ENCODE results near the gene KIRREL3.
A peak's percentile ranks its signal among the peaks of the same experiment; 100 is the strongest.

The KIRREL3 gene

DNA sequence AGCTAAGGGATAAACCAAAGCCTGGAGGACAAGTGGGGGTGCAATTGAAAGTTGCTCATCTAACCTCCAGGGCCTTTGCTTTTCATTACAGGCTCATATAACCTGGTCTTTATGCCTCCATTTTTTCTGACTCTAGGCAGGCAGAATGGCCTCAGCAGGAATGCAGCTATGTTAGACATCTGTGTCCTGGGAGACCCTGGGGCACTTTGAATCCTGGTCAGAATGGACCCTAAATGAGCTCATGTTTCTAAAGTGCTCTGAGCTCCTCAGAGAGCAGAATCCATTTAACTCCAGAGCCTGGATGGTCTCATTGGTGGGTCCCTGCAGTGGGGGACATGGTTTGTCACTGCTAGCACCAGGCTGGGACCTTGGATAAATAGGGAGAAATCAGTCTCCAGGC, 177.3 kb downstream of the KIRREL3 start:
- DNase-seq, result no peak

DNA sequence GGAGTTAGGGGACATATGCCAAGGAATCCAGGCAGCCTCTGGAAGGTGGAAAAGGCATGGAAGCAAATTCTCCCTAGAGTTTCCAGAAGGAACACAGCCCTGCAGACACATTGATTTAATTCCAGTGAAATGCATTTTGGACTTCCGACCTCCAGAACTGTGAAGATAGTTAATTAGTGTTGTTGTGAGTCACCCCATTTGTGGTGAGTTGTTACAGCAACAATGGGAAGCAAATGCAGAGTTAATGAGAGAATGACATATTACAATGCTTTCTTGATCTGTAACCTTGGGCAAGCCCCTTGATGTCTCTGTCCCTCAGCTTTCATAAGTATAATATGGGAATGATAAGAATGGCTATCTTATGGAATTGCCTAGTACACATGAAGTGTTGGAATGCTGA, 178.7 kb downstream of the KIRREL3 start:
- DNase-seq, result no peak

DNA sequence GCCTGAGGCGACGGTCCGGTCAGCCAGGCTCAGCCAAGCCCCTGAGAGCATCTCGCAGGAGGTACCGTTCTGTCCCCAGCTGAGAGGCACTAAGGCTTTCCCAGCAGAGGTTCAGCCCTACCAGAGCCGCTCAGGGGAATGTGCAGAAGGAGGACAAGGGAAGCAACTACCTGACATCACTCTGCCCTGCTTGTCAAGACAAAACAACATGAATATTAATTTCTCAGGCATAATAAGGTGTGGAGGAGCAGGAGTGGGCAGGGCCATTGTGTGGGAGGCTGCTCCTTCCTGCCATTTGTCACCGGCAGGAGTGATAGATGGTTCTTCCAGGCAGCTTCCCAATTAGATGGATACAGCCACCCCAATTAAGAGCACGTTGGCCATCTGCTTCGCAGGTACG, 181.4 kb downstream of the KIRREL3 start:
- no peak for DNase-seq

DNA sequence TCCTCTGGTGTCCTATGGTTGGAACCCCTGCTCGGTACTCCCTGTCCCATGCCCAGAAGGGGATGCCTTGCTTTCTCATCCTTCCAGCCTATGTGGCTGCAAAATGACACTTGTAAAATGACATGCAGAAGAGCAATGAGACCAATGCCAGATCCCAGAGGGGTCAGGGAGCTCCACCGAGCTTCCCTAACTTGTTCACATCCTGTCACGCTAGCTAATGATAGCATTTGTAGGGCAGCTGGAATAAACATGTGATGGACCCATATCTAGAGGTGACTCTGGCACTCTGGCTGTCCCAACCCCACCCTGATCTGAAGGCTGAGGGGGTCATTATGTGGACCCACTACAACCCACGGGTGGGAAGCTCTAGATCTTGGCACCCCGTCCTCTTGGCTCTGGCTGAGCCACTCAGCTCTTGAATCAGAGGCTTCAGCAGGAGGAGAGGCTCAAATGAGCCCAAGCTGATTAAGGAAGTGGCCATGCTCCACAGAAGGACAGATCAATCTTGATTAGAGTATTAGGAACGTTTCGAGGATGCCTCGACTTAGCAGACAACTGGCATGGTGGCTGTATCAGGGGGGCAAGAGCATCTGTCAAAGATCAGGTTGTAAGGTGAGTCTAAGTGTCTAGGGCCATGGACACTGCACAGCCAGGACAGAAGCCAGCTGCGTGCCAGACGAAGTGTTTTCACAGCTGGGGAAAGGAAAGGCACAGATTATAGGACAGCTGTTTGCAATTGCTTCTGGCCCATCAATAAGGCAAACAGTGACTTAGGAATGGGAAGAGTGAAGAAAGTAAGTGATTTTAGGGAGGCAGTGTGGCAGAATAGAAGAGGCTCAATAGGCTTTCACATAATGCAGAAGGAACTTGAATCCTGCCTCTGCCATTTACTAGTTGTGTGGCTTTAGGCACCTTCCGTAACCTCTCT, 182.8 kb downstream of the KIRREL3 start:
- DNase-seq, result no peak

DNA sequence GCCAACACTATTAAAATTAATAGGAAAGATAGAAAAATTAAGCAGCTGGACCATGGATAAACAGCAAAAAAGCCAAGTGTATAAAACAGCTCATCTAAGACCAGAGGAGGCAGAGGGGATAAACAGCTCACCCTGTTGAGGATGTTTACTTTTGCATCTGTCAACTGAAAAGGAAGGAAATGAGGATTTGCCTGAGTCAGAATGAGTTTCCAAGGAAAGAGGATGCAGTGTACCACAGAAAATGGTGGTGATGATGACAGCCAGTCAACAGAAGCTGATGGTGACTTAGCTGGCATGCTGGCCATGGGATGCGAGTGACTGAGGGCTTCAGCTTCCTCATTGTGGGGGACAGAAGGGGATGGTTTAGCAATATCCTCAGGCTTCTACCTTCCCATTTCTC, 183.5 kb downstream of the KIRREL3 start:
- DNase-seq, result peak in 1 of 5 experiments; percentile 42

DNA sequence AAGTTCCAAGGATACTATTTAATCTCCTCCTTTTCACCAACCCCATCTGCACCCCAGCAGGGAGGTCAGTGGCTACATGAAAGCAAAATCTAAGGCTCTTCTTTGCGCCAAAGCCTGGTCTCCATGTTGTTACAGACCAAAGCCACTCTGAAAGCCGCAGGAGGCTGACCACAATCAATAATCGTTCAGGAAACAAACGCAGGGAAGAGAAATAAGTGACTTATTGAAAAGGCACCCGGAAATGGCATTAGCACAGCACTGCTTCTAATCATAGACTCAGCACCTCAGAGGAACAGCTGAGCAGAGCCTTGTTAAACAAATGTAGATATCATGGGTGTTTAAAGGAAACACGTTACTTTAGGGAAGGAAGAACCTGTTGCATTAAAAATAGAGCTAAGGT, 183.9 kb downstream of the KIRREL3 start:
- peak in 1 of 5 experiments; percentile 20 for DNase-seq

DNA sequence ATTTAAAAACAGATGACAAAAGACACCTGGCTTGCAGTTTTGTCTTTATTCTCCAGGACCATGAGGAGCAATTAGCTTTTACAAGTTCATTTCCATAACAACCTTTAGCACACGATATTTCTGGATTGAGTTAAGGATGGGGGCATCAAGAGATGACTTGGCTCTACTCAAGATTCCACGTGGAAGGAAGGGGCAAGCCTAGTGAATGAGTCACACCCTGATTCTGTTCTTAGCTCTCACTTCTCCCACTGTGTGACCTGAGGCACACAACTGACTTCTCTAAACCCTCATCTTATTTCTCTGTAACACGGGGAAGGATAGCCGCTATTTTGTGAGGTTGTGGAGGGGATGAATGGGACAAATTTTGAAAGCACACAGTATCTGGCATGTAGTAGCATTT, 185.5 kb downstream of the KIRREL3 start:
- DNase-seq, result no peak

DNA sequence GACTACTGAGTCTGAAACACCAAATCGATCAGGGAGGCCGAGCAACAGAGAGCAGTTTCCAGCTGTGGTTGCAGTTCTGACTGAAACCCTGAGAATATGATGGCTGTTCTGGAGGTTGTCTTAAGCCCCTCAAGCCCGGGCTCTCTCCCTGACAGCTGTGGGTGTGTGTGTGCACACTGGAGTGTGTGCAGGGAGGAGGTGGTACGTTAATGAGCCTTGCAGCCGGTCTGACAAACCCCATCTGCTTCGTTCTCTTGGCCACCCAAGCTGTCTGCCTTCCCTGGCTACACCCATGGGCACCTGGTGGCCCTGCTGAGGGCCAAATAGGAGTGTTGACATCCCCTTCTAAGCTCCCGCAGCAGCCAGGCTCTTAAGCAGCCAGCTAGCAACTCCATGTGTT, 189.8 kb downstream of the KIRREL3 start:
- no peak for DNase-seq

DNA sequence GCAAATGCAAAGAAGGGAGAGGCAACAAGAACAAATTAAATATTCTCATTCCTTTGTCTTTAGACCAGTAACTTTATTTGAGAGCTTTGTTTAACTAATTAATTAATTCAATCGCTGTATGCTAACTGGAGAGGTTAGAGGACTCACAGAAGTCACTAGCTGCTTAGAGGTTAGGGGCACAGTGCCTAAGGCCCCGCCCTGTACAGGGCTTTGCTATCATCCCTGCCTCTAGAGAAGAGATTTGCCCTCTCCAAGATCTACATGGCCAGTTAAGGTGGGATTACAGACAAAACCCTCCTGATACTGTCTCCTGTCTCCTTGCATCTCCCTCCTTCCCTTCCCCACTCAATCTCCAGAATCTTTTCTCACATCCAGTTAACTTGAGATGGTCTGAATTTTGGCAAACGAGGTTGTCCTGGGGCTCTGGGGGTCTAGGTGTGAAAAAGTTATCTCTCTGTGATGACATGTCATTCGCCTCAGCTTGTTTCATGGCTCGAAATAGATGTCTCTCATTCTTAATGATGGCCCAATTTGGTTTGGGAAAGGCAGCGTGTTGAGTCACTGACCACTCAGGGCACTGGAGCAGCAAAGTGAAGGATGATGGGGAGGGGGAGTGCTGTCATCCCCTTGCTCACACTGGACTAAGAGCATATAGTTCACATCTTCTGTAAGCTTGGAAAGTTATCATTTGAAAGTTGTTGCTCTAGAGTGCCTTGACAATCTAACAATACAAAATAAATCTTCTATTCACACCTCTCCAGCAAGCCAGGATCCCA, 190.9 kb downstream of the KIRREL3 start:
- DNase-seq, result no peak

DNA sequence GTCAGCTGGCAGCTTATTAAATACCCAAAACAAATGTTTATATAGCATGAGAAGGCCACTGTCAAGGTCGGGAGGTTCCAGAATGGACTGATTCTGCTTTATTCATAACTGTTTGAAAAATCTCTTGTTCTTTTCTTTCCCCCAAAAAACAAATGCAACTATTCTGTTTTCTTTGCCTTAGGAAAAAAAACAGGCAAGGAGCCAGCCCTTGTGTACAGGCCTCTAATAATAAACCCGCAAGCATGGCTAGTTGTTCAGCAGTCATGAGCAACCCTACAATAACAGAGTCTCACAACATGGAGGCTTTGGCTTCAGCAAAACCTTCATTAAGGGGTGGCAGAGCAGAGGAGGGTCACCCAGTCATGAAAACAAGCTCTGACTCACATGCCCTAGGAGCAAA, 191.7 kb downstream of the KIRREL3 start:
- DNase-seq, result no peak

DNA sequence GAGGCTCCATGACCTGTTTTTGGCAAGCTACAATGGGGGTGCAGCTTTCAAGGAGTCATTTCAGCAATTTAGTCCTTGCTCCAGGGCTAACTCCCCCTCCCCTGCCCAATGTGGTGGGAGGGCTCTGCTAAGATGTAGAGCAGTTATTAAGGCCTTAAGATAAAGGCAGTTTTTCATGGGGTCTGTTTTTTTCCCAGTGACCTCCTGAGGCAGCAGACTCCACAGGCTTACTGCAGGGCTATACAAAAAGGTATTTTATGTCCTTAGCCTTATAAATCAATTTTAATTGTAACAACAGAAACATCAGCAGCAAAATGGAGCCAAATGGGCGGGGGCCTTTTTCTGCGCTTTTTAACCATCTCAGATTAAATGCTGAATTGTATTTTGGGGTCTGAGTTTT, 192.3 kb downstream of the KIRREL3 start:
- no peak for DNase-seq

DNA sequence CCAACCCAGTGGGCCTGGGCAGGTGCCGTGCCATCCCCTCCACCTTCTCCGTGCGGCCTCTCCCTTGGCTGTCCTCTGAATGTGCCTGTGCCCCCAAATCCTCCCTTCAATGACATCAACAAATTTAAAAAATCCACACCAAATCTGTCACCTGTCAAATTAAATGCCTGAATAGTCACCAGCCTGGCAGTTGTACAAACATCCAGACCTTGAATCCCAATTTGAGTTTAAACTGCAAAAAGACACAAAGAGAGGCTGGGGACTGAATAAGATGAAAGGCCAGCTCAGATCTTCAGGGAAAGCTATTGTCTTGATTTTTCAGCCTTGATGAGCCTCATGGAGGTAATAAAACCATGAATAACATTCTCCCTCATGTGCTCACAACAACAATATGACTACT, 194.7 kb downstream of the KIRREL3 start:
- DNase-seq, result no peak

DNA sequence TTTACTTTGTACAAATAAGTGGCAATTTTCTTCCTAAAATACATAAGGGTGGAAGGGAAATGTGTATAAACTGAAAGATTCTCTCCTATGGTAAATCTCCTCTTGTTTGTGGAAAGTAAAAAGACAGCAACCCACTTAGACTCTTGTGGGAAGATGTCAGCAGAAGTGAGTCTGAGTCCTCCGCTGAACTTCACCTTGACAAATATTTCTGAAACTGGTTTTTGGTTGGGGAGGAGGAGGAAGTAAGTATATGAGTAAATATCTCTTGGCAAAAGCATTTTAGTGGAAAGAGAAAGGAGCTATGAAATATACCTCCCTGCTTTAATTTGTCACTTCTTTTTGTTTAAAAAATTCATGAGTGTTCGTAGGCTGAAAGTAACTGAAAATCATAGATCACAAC, 196.2 kb downstream of the KIRREL3 start:
- no peak for DNase-seq

DNA sequence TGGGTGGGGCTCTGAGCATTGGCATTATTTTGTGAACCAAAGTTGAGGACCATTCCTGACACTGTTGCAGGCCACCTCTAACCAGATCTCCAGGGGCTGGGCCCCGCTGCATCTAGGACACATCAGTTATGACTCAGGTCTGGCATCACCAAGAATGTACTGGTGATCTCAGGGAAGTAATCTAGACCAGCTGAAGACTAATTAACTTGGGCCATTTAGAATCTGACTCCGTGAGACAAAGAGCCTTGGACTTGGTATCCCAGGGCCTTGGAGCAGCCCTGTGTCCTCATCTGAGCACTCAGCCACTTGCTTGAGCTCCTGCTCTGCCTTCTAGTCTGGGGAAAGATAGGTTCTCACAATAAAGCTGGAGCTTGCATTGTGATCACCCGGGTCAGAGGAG, 200.6 kb downstream of the KIRREL3 start:
- no peak for DNase-seq

DNA sequence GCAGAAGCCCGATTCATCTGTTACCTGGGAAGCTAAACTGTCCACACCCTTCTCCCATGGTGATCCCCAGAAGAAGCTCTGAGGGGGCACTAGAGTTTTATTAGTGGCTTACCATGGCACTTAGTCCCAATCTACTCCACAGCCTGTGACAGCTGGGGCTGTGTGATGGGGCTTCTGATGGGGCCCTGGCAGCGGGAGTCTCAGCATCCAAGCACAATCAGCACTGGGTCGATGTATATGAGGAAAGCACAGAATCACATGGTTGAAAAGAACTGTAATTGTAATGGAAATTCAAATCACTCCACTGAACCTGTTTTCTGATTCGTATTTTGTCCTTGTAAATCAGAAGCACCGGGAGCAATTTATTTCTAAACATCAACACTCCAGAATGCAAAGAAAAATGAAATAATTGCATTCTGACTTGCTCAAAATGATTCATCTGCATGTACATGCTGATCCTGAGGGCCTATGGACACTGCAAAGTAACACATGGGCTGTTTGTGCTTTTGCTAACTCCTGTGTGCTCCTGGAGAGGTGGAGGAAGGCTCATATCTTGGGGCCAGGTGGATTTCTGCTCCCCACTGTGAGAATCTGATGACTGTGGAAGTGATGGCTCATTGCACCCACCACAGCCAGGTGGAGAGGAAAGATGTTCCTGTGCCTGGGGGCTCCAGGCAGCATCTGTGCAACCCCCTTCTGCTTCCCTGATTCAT, 203.0 kb downstream of the KIRREL3 start:
- DNase-seq, result no peak

DNA sequence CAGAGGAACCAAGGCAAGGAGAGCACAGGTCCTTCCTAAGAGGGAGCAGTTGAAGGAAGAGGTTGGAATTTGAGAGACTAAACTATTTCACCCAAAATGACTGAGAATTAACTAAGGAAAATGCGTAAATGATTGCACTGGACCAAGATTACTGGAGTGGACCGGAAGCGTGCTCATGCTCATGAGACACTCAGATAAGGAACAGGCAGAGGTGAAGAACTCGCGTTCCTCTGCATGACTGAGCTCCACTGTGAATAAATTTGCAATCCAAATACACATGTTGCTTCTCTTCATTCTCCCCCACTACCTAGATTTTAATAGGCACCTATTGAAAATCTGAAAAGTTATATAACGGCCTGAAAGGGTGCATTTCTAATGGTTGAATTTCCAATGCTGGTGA, 207.0 kb downstream of the KIRREL3 start:
- no peak for DNase-seq

DNA sequence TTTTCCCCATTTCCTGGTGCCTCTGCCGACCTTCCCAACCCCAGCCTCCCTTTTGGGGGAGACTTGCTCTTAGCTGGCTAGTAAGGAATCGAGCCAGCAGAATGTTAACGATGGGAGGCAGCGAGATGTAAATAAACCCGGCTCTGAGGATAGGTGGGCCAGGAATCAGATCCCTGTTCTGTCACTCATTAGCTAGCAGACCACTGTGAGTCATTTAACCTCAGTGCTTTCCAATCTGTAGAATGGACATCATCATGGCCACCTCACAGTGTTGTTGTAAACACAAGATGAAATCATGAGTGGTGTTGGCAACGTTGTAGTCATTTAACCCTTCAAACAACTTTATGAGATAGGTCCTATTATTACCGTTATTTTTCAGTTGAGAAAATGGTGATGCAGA, 208.6 kb downstream of the KIRREL3 start:
- no peak for DNase-seq

DNA sequence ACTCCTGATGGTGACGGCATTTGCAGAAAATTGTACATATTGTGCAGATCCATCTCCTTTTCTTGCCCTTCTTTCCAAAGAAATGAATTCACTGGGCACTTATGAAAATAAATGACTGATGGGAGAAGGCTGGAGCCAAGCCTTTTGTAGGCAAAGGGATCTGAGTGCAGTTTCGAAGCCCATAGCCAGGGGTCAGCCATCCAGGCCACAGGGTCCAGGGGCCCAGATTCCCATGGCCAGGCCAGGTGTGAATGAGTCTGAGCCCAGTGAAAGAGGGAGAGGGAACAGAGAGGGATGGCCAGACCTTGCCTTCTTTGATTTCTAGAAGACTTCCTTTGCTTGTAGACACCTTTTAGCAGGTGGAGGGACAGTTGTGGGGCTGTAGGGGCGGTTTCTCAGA, 209.1 kb downstream of the KIRREL3 start:
- DNase-seq, result no peak

DNA sequence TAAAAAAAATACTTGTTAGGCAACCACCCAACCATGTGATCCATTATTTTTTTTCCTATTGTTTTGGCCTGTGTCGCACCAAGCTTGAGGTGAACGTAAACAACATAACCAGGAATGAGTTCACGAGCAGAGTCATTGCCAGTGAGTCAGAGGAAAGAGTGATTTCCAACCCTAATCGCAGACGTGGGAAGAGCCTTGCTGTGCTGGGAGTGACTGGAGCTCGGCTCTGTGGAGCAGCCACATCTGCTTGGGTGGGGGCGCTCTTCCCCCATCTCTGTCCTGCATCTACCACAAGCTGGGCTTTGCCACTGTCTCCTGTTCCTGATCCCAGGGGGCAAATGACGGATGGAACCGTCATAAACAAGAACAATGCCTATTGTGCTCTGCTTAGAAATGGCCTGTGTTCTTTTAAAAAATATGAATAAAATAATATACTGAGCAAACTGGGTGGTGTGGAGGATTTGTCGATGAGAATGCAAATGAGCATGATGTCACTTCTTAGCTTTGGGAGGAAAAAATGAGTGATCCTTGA, 210.0 kb downstream of the KIRREL3 start:
- DNase-seq, result no peak

DNA sequence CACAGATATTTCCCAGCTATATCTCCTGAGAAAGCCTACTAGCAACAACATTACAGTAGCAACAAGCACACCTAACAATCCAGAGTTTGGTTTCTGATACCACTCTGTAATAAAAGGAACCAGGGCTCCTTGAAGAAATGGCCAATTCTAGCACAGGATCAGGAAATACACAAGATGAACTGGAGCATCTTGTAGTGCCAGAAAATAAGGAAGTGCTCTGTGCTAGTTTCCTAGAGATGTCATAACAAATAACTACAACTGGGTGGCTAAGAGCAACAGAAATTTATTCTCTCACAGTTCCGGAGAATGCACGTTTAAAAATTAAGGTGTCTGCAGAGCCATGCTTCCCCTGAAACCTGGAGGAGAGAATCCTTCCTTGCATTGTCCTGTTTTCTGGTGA, 217.8 kb downstream of the KIRREL3 start:
- DNase-seq, result no peak

DNA sequence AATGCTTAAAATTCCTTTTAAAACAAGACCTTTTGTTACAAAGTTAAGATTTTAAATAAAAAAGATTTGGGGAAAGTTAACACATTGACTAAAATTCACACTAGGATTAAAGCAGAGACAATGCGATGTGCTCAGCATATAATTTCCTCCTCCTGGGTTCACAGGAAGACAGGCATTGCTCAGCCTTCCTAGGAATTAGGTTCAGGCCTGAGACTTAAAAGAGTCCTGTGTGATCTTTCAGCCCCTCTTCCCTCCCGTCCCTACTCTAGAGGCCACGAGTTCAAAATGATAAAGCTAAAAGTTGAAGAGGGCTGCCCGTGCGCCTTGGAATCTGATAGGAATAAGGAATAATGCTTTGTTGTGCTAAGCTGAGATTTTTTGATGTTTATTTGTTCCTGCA, 218.6 kb downstream of the KIRREL3 start:
- DNase-seq, result no peak

DNA sequence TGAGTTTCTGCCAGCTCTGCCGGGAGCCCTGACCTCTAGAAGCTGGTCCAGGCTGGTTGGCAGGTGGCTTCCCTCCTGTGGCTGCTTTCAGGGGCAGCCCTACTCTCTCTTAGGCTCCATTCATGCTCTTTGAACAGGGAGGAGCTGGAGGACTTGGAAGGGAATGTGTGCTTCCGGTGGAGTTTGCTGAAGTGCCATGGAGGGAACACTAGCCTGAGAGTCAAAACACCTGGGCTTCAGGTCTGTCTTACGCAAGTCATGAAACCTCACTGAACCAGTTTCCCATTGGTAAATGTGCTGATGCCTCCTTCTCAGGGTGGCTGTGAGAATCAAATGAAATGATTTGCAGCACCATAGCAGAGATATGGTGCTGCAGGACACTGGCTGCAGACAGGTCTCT, 224.5 kb downstream of the KIRREL3 start:
- DNase-seq, result no peak

DNA sequence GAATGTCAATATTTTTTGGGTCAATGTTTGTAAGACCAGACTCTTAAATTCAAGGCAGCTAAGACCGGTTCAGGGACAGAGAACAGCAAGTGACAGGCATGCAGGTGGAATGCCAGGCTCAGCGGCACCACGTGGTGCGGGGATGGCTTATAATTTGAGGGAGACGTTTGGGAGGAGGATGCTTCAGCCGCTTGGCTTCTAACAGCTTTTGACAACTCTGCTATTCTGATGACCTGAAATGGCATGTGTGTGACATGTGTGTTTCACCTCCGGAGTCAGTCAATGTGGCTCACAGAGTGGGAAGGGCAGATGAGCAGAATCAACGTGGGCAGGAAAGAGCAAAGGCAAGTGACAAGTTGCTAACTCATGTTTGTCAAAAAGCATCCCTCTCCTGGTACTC, 228.3 kb downstream of the KIRREL3 start:
- no peak for DNase-seq

Data from T-helper 2 cell (primary cell).